ENCODE measurements around the gene KCNK4. TPM values are rescaled to one million over a fixed set of nuclear protein-coding genes. Genes with fewer than 3 reads are reported as not detected.
"Not testable (repeated sequence)": the region's sequence is repeated elsewhere in the genome, so short reads cannot be mapped to it uniquely, and the experiment has no call there.

Gene KCNK4
- total RNA-seq, 2 experiments from 2014 or later: not detected

- ChIA-PET CTCF (interaction anchor here (0.8 to 3.3 kb wide), 3 partner anchors 13 to 113 kb away, joined by 3 to 33 read pairs (median 10); partner anchors contain the start of gene FERMT3), POLR2A (interaction anchor here (1.2 kb wide), 1 partner anchor 36 kb away, joined by 3 read pairs; no protein-coding TSS in a partner anchor)
- DNase-seq: no peak
- Mint-ChIP-seq H3K36me3 (ENCODE audit: low read depth) (peaks cover 35% of the 10 kb centered on the region), H3K27ac (peak overlapping the region; percentile 99), H3K4me3 (peak overlapping the region; percentile 97), H3K27me3 (no peaks in the 10 kb centered on the region), H3K4me1 (peaks cover 26% of the 10 kb centered on the region), H3K9me3 (ENCODE audit: low read depth) (no peaks in the 10 kb centered on the region)
- ATAC-seq: no peak
- intact Hi-C loops (cut with DNase I, micrococcal nuclease): loop anchor here (1.0 to 5.0 kb wide), 9 partner anchors 12 to 1592 kb away; partner anchors contain the start of genes RPS6KA4 (in 2 of the 2), CCDC88B (in 1 of the 2), HNRNPUL2 (in 1 of the 2) and MARK2 (in 1 of the 2)
Measured at GRCh38 chr11:64318766-64319761, 28.0 kb downstream of the KCNK4 start.

GRCh38 chr11:64320556-64320955 is 29.5 kb downstream of the KCNK4 start:
- DNase-seq (no peak), ATAC-seq (no peak)
- CTCF ChIA-PET: no interaction called here
- Mint-ChIP-seq H3K4me3 (no peak overlapping the region), H3K4me1 (peaks cover 24% of the 10 kb centered on the region), H3K27me3 (no peaks in the 10 kb centered on the region), H3K27ac (no peak overlapping the region), H3K36me3 (ENCODE audit: low read depth) (peaks cover 29% of the 10 kb centered on the region), H3K9me3 (ENCODE audit: low read depth) (no peaks in the 10 kb centered on the region)
- intact Hi-C loops (cut with DNase I, micrococcal nuclease): no loop called here
- POLR2A ChIA-PET: no interaction called here

- POLR2A ChIA-PET: no interaction called here
- intact Hi-C loops (cut with DNase I, micrococcal nuclease): no loop called here
- Mint-ChIP-seq H3K27me3 (no peaks in the 10 kb centered on the region), H3K27ac (no peak overlapping the region), H3K4me1 (peaks cover 24% of the 10 kb centered on the region), H3K9me3 (ENCODE audit: low read depth) (no peaks in the 10 kb centered on the region), H3K4me3 (no peak overlapping the region), H3K36me3 (ENCODE audit: low read depth) (peaks cover 29% of the 10 kb centered on the region)
- ATAC-seq: no peak
- DNase-seq: no peak
- CTCF ChIA-PET: no interaction called here
Measured at GRCh38 chr11:64321026-64321425, 29.9 kb downstream of the KCNK4 start.

- POLR2A ChIA-PET: no interaction called here
- intact Hi-C loops (cut with DNase I, micrococcal nuclease): no loop called here
- CTCF ChIA-PET: no interaction called here
Measured at GRCh38 chr11:64321533-64321932, 30.4 kb downstream of the KCNK4 start.

GRCh38 chr11:64322925-64323260 is 31.8 kb downstream of the KCNK4 start:
- intact Hi-C loops (cut with DNase I, micrococcal nuclease): no loop called here
- Mint-ChIP-seq H3K27ac (no peak overlapping the region), H3K36me3 (ENCODE audit: low read depth) (peaks cover 13% of the 10 kb centered on the region), H3K4me1 (peaks cover 15% of the 10 kb centered on the region), H3K4me3 (no peak overlapping the region), H3K9me3 (ENCODE audit: low read depth) (no peaks in the 10 kb centered on the region), H3K27me3 (no peaks in the 10 kb centered on the region)
- ChIA-PET CTCF (interaction anchor here (0.5 to 2.7 kb wide), 2 partner anchors 21 to 84 kb away, joined by 3 to 9 read pairs; no protein-coding TSS in a partner anchor), POLR2A (no interaction called here)
- DNase-seq (no peak), ATAC-seq (no peak)

More at GRCh38 chr11:64321533-64321932, 30.4 kb downstream of the KCNK4 start:
- Mint-ChIP-seq H3K36me3 (ENCODE audit: low read depth) (peaks cover 23% of the 10 kb centered on the region), H3K4me1 (peaks cover 19% of the 10 kb centered on the region), H3K9me3 (ENCODE audit: low read depth) (no peaks in the 10 kb centered on the region), H3K27me3 (no peaks in the 10 kb centered on the region), H3K4me3 (no peak overlapping the region), H3K27ac (no peak overlapping the region)
- ATAC-seq: no peak
- DNase-seq: no peak

- ATAC-seq: no peak
- Mint-ChIP-seq H3K27ac (no peak overlapping the region), H3K4me3 (no peak overlapping the region), H3K27me3 (no peaks in the 10 kb centered on the region), H3K4me1 (peaks cover 15% of the 10 kb centered on the region), H3K9me3 (ENCODE audit: low read depth) (no peaks in the 10 kb centered on the region), H3K36me3 (ENCODE audit: low read depth) (peaks cover 13% of the 10 kb centered on the region)
- DNase-seq: no peak
- ChIA-PET CTCF (interaction anchor here (2.7 kb wide), 1 partner anchor 22 kb away, joined by 9 read pairs; no protein-coding TSS in a partner anchor), POLR2A (no interaction called here)
- intact Hi-C loops (cut with DNase I, micrococcal nuclease): no loop called here
Measured at GRCh38 chr11:64323373-64323772, 32.3 kb downstream of the KCNK4 start.

GRCh38 chr11:64323984-64324383 is 32.9 kb downstream of the KCNK4 start:
- H3K4me3 Mint-ChIP-seq; ATAC-seq; H3K9me3 Mint-ChIP-seq (ENCODE audit: low read depth); DNase-seq; H3K27ac Mint-ChIP-seq; H3K27me3 Mint-ChIP-seq; intact Hi-C loops (cut with DNase I, micrococcal nuclease); POLR2A ChIA-PET: not testable (repeated sequence)
- H3K36me3 Mint-ChIP-seq (ENCODE audit: low read depth): peaks cover 13% of the 10 kb centered on the region
- CTCF ChIA-PET: interaction anchor here (2.7 kb wide), 1 partner anchor 22 kb away, joined by 9 read pairs; no protein-coding TSS in a partner anchor
- peaks cover 12% of the 10 kb centered on the region for H3K4me1 Mint-ChIP-seq

GRCh38 chr11:64324692-64325469 is 33.8 kb downstream of the KCNK4 start:
- H3K9me3 Mint-ChIP-seq (ENCODE audit: low read depth): no peaks in the 10 kb centered on the region
- peaks cover 13% of the 10 kb centered on the region for H3K36me3 Mint-ChIP-seq (ENCODE audit: low read depth)
- no peaks in the 10 kb centered on the region for H3K27me3 Mint-ChIP-seq
- ChIA-PET POLR2A (no interaction called here), CTCF (interaction anchor here (0.9 to 2.7 kb wide), 2 partner anchors 23 to 53 kb away, joined by 5 to 9 read pairs; no protein-coding TSS in a partner anchor)
- no peak overlapping the region for H3K4me3 Mint-ChIP-seq
- no peak for ATAC-seq
- DNase-seq: no peak
- intact Hi-C loops (cut with DNase I, micrococcal nuclease): no loop called here
- peaks cover 6% of the 10 kb centered on the region for H3K4me1 Mint-ChIP-seq
- H3K27ac Mint-ChIP-seq: no peak overlapping the region

GRCh38 chr11:64327375-64327774 is 36.3 kb downstream of the KCNK4 start:
- no peak for ATAC-seq
- no peaks in the 10 kb centered on the region for H3K36me3 Mint-ChIP-seq (ENCODE audit: low read depth)
- CTCF ChIA-PET: interaction anchor here (0.9 kb wide), 1 partner anchor 683 kb away, joined by 4 read pairs; no protein-coding TSS in a partner anchor
- POLR2A ChIA-PET: no interaction called here
- no peak overlapping the region for H3K4me3 Mint-ChIP-seq
- intact Hi-C loops (cut with DNase I, micrococcal nuclease): no loop called here
- H3K27me3 Mint-ChIP-seq: no peaks in the 10 kb centered on the region
- H3K27ac Mint-ChIP-seq: no peak overlapping the region
- H3K9me3 Mint-ChIP-seq (ENCODE audit: low read depth): no peaks in the 10 kb centered on the region
- DNase-seq: no peak
- peaks cover 9% of the 10 kb centered on the region for H3K4me1 Mint-ChIP-seq

- no peak overlapping the region for H3K27ac Mint-ChIP-seq
- ChIA-PET POLR2A (no interaction called here), CTCF (no interaction called here)
- H3K9me3 Mint-ChIP-seq (ENCODE audit: low read depth): no peaks in the 10 kb centered on the region
- intact Hi-C loops (cut with DNase I, micrococcal nuclease): no loop called here
- no peaks in the 10 kb centered on the region for H3K27me3 Mint-ChIP-seq
- no peak for ATAC-seq
- H3K4me1 Mint-ChIP-seq: peaks cover 9% of the 10 kb centered on the region
- H3K36me3 Mint-ChIP-seq (ENCODE audit: low read depth): no peaks in the 10 kb centered on the region
- H3K4me3 Mint-ChIP-seq: no peak overlapping the region
- DNase-seq: no peak
Measured at GRCh38 chr11:64327993-64328392, 36.9 kb downstream of the KCNK4 start.

- Mint-ChIP-seq H3K27me3 (no peaks in the 10 kb centered on the region), H3K4me3 (no peak overlapping the region), H3K36me3 (ENCODE audit: low read depth) (peaks cover 8% of the 10 kb centered on the region), H3K4me1 (peaks cover 17% of the 10 kb centered on the region), H3K9me3 (ENCODE audit: low read depth) (no peaks in the 10 kb centered on the region), H3K27ac (no peak overlapping the region)
- ChIA-PET CTCF (interaction anchor here (0.6 to 4.0 kb wide), 5 partner anchors 11 to 126 kb away, joined by 3 to 33 read pairs (median 4); partner anchors contain the start of genes PRDX5 and TRMT112), POLR2A (interaction anchor here (0.6 to 1.4 kb wide), 2 partner anchors 11 to 13 kb away, joined by 3 to 9 read pairs; partner anchors contain the start of genes PRDX5 and TRMT112)
- DNase-seq (no peak), ATAC-seq (no peak)
- intact Hi-C loops (cut with DNase I, micrococcal nuclease): loop anchor here in 1 of 2 experiments (1.0 kb wide), 1 partner anchor 13 kb away; the partner anchor contains the start of gene PRDX5
Measured at GRCh38 chr11:64330888-64331287, 39.8 kb downstream of the KCNK4 start.
